Fibroblast of pulmonary artery (primary cell): ENCODE measurements around the gene NCCRP1.

Experiments used
- DNase-seq: peaks from one replicate; pipeline ENCODE4 v3.0.0-alpha.2; 2010; ENCODE audit warnings: low read depth
- H3K4me3 ChIP-seq: replicated peaks from 2 replicates; pipeline ENCODE4 v1.5.1; 2011; ENCODE audit warnings: low read depth, mild to moderate bottlenecking, control low read depth, low read length, moderate library complexity
- CTCF ChIP-seq: IDR thresholded peaks from 2 replicates; pipeline ENCODE4 v1.5.1; 2011; ENCODE audit warnings: mild to moderate bottlenecking, control low read depth, low read length, inconsistent platforms; ENCODE audit errors: missing control alignments

The NCCRP1 gene

GRCh38 chr19:39154100-39154628 is 42.6 kb upstream of the NCCRP1 start:
- no peak for TF ChIP-seq CTCF
- no peak for DNase-seq
- H3K4me3 ChIP-seq: no peak overlapping the region

- no peak for TF ChIP-seq CTCF
- no peak for DNase-seq
- H3K4me3 ChIP-seq: no peak overlapping the region
Observed at GRCh38 chr19:39154629-39155100, 42.1 kb upstream of the NCCRP1 start.

- no peak for TF ChIP-seq CTCF
- DNase-seq: no peak
- no peak overlapping the region for H3K4me3 ChIP-seq
Observed at GRCh38 chr19:39155114-39155700, 41.6 kb upstream of the NCCRP1 start.

- DNase-seq: no peak
- no peak for TF ChIP-seq CTCF
- no peak overlapping the region for H3K4me3 ChIP-seq
Observed at GRCh38 chr19:39155741-39156140, 41.0 kb upstream of the NCCRP1 start.

- no peak for DNase-seq
- H3K4me3 ChIP-seq: no peak overlapping the region
- TF ChIP-seq CTCF: no peak
Observed at GRCh38 chr19:39156326-39157230, 40.2 kb upstream of the NCCRP1 start.

GRCh38 chr19:39157275-39157996 is 39.3 kb upstream of the NCCRP1 start:
- no peak overlapping the region for H3K4me3 ChIP-seq
- DNase-seq: no peak
- no peak for TF ChIP-seq CTCF
